BE2C (cell line): ENCODE data around the gene ARRB1.

Source experiments
- DNase-seq: peaks from one replicate; pipeline ENCODE4 v3.0.0-alpha.2; 2020
- H3K27me3 ChIP-seq: fragments of 250-450 bp; sonication (Bioruptor Pico); 2 replicates; pipeline ENCODE4 v1.5.1; 2020; ENCODE audit warnings: mild to moderate bottlenecking
- H3K36me3 ChIP-seq: fragments of 250-450 bp; sonication (Bioruptor Pico); 2 replicates; pipeline ENCODE4 v1.5.1; 2020; ENCODE audit warnings: mild to moderate bottlenecking
- H3K4me1 ChIP-seq: fragments of 250-450 bp; sonication (Bioruptor Pico); 2 replicates; pipeline ENCODE4 v1.5.1; 2020
- H3K4me3 ChIP-seq: 2 replicates; pipeline ENCODE4 v1.5.1; 2011; ENCODE audit warnings: low read depth, low read length
- H3K9me3 ChIP-seq: fragments of 250-450 bp; sonication (Bioruptor Pico); 2 replicates; pipeline ENCODE4 v1.5.1; 2020
- TF ChIP-seq, protein P1 (sequence below): IDR thresholded peaks from 2 replicates; pipeline ENCODE4 v1.5.1; 2012; ENCODE audit warnings: mild to moderate bottlenecking, low read depth, low read length

Gene ARRB1

DNA sequence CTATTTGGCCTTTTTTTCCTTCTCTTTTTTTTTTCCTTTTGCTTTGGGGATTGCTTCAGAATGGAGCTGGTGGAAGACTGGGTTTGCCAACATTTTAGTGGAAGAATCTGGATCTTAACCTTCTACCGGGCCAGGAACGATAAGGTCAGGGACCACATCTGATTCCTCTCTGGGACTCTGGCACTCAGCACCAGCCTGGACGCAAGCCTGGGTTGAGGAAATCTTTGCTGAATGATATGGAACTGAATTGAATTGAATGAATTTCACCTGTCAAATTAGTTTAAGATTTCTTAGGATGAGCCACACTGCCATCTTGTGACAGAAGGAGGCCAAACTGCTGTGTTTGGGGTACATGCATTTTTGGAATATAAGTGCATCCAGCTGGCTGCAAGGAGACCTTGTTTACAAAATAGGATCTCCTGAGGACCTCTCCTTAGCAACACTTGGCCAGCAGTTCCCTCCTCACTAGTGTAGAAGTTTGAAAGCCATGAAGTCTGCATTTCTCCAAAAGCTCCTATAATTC is 80.5 kb downstream of the ARRB1 start:
- Histone ChIP-seq H3K36me3 (peaks cover 45% of the 10 kb centered on the region), H3K4me3 (no peak overlapping the region), H3K27me3 (no peaks in the 10 kb centered on the region), H3K9me3 (no peaks in the 10 kb centered on the region), H3K4me1 (no peaks in the 10 kb centered on the region)
- TF ChIP-seq, protein P1, sequence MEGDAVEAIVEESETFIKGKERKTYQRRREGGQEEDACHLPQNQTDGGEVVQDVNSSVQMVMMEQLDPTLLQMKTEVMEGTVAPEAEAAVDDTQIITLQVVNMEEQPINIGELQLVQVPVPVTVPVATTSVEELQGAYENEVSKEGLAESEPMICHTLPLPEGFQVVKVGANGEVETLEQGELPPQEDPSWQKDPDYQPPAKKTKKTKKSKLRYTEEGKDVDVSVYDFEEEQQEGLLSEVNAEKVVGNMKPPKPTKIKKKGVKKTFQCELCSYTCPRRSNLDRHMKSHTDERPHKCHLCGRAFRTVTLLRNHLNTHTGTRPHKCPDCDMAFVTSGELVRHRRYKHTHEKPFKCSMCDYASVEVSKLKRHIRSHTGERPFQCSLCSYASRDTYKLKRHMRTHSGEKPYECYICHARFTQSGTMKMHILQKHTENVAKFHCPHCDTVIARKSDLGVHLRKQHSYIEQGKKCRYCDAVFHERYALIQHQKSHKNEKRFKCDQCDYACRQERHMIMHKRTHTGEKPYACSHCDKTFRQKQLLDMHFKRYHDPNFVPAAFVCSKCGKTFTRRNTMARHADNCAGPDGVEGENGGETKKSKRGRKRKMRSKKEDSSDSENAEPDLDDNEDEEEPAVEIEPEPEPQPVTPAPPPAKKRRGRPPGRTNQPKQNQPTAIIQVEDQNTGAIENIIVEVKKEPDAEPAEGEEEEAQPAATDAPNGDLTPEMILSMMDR: peak; percentile 50
- peak; percentile 5 for DNase-seq

DNA sequence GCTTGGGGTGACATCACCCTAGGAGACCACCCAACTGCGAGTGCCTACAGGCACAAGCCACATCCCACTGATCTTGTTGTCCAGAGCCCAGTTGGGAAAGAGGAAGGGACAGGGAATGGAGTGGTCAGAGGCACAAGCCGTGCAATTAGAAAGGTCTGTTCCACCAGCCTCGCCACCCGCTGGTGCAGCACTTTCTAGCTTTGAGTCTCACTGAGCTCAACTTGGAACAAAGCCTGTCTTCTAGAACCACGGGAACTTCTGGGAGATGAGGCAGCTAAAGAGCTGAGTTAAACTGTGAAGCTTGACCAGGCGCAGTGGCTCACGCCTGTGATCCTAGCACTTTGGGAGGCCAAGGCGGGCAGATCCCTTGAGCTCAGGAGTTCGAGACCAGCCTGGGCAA is 81.6 kb downstream of the ARRB1 start:
- Histone ChIP-seq H3K4me3 (no peak overlapping the region), H3K4me1 (no peaks in the 10 kb centered on the region), H3K27me3 (no peaks in the 10 kb centered on the region), H3K36me3 (peaks cover 45% of the 10 kb centered on the region), H3K9me3 (no peaks in the 10 kb centered on the region)
- TF ChIP-seq, protein P1: no peak
- DNase-seq: peak; percentile 3

DNA sequence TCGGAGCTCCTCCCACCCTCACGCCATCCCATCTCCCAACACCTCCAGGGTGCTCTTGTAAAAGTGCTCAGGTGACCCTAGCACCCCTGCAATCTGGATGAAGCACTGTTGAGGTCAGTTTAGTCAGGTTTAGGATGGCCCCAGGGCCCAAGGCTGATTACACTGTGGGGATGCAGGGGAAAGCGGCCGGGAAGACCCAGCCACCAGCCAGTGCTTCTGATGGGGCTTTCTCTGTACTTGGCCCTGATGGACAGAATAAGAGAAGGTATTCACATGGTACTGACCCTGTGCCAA is 82.1 kb downstream of the ARRB1 start:
- H3K36me3 ChIP-seq: peaks cover 45% of the 10 kb centered on the region
- no peaks in the 10 kb centered on the region for H3K9me3 ChIP-seq
- H3K4me1 ChIP-seq: no peaks in the 10 kb centered on the region
- H3K4me3 ChIP-seq: no peak overlapping the region
- TF ChIP-seq, protein P1: no peak
- H3K27me3 ChIP-seq: no peaks in the 10 kb centered on the region
- DNase-seq: no peak

DNA sequence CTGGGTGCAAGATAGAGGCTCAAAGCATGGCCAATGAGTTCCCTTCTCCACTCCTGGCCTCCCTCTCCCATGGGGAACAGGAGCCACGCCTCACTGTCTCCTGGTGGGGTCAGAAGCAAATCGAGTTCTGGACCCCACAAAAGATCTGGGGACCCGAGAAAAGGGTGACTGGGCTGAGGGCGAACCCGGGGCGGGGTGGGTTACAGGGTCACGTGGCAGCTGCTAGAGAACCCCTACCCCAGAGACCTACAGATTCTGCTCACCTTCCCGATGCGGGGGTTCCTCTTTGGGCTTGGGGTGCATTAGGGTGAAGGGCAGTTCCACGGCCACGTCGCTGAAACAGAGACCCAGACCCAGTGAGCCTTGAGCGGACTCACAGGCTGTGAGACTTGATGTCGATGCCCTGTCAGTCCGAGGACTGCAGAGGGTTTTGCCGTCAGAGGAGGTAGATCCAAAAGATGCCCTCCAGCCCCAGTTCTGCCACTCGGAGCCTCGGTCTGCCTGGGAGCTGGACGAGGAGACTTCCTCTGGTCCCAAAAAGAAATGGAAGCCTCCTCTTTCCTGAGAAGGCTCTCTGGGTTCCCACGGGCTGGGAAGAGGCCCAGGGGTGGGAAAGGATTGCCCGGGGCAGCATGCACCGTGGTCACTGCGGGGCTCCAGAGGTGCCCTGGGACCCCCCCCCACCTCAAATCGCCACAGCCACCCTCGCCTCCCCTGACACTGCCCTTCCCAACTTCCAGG is 82.7 kb downstream of the ARRB1 start:
- Histone ChIP-seq H3K4me3 (no peak overlapping the region), H3K9me3 (no peaks in the 10 kb centered on the region), H3K4me1 (no peaks in the 10 kb centered on the region), H3K27me3 (no peaks in the 10 kb centered on the region), H3K36me3 (peaks cover 39% of the 10 kb centered on the region)
- TF ChIP-seq, protein P1: no peak
- DNase-seq: peak; percentile 9

DNA sequence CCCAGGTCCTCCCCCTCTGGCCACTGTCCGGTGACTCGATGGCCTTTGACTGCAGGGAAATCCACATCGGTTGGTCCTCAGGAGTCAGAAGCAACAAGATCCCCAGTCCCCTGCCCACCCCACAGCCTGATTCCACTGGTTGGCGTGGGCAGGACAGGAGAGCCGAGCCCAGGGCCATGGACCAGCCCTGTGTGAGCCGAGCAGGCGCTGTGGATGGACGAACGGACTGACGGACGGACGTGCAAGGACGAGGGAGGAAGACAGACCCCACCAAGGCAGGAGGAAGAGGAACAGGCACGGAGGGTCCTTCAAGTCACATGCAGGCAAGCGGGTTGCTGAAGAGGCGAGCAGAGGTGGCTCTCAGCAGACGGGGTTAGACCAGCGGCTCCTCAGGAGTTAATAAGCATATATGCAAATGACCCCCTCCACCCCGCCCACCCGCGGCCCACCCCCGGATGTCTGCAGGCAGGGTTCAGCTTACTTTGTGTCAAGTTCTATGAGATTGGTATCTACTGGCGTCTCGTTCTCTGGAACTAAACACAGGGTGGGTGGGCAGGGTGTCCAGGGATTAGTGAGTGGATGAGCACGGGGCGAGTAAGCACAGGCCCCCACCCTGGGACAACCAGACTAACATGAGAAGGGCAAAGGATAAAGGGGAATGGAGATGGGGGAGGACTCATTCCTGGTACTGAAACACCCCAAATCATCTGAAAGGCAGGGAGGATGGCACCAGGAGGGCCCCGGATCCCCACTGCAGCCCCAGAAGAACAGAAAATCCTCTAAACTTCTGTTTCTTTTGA is 84.1 kb downstream of the ARRB1 start:
- H3K36me3 ChIP-seq: peaks cover 32% of the 10 kb centered on the region
- H3K9me3 ChIP-seq: no peaks in the 10 kb centered on the region
- H3K27me3 ChIP-seq: no peaks in the 10 kb centered on the region
- no peaks in the 10 kb centered on the region for H3K4me1 ChIP-seq
- H3K4me3 ChIP-seq: no peak overlapping the region
- peak; percentile 6 for DNase-seq
- TF ChIP-seq, protein P1: no peak
